GM10266 (cell line): ENCODE data around the gene TRIM52.
"Not testable (repeated sequence)": the region's sequence is repeated elsewhere in the genome, so short reads cannot be mapped to it uniquely, and the experiment has no call there.

Experiments
- DNase-seq: peaks from one replicate; pipeline ENCODE4 v3.0.0; 2012; ENCODE audit errors: extremely low spot score
- CTCF ChIP-seq: IDR thresholded peaks from 2 replicates; pipeline ENCODE4 v1.5.1; 2012; ENCODE audit warnings: mild to moderate bottlenecking, low read depth; ENCODE audit not compliant: control insufficient read depth, insufficient read depth; ENCODE audit errors: missing control alignments

TRIM52 gene

DNA sequence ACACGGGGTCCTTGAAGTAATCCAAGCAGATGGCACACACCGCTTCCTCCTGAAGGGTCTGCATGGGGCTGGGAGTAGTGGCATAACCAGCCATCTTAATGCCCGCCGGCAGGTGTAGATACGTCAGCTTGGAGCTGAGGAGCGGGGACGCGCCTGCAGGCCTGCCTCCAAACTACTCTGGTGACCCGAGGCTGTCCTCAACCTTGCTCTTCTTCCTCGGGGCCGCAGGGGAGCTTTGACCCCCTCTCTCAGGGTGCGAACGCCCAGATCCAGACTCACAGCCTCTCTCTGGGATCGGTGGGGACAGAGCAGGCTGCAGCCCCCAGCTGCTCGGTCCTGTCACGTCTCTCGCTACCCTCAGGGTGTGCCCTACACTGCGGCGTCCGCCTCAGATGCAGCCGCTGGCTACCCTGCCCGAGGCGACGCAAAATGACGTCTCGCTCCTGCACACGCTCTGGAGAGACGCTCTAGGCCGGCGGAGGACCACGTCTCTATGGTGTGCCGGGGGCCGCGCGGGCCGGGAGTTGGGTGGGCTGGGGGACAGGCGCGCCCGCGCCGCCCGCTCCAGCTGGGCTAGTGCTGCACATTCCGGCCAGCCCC, at the start of gene TRIM52:
Gene TRIM52 (minus strand): TSS at position 424 of the 600 bp plus-strand sequence. CDS start 330 bp downstream, at position 94.
- no peak for TF ChIP-seq CTCF
- DNase-seq = peak; percentile 91

GRCh38 chr5:181287331-181287730, 26.4 kb upstream of the TRIM52 start:
- not testable (repeated sequence) for DNase-seq

GRCh38 chr5:181285962-181286705, 25.2 kb upstream of the TRIM52 start:
- DNase-seq = not testable (repeated sequence)

DNA sequence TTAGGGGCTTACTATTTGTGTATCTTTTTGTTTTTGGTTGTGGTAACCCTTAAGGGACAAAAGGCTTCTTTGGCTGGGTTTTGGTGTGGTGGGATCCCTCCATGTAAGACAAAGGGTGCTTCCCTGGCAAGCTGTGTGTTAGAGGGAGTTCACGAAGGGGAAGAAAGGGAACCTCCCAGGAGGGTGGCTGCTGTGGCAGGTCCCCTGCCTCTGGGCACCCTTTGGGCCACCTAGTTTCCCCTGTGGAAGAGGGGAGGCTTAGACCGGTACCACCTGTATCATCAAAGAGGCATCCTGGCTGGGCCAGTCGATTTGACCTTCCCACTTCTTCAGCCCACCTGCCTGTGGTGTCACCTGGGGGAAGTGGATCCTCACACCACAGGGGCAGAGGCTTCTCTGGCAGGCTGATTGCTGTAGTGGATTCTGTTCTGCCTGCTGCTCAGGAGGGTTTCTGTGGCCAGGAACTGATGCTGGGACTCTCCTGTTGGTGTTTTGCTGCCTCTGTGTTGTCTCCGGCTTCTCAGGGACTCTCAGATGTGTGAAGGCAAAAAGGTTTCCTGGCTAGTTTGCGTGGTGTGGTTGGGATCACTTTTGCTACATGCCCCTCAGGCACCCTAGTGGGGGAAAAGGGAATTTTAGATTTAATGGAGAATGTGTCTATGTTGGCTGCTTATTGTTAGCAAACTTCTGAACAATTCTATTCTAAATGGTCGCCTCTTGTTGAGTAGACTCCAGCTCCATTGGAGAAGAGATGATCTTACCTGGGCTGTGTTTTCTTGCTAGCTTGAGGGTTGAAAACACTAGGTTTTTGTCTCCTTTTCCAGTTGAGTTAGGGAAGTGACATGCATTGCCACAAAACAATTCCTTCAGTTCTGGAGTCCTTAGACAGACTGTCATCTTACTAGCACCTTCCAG, 23.2 kb upstream of the TRIM52 start:
- not testable (repeated sequence) for DNase-seq

- DNase-seq = no peak
- TF ChIP-seq CTCF = no peak
These were observed 22.4 kb upstream of the TRIM52 start for GRCh38 chr5:181283347-181283746.

GRCh38 chr5:181282874-181283273, 21.9 kb upstream of the TRIM52 start:
- no peak for DNase-seq
- TF ChIP-seq CTCF = no peak

DNA sequence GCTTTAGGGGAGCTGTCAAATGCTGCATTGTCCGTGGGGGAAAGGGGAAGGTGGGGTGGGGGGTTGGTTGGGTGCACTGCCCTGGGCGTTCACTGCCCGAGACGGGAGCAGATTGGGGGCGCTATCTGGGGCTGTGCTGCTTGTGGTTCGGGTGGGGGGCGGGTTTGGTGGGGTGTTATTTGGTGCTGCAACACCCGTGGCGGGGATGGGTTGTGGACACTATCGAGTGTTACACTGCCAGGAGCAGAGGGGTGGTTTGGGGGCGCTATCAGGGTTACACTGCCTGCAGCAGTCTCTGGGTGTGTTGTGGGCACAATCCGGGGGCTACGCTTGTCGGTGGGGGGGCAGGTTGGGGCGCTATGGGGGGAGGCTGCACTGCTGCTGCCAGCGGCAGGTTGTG, 21.5 kb upstream of the TRIM52 start:
- not testable (repeated sequence) for DNase-seq

DNA sequence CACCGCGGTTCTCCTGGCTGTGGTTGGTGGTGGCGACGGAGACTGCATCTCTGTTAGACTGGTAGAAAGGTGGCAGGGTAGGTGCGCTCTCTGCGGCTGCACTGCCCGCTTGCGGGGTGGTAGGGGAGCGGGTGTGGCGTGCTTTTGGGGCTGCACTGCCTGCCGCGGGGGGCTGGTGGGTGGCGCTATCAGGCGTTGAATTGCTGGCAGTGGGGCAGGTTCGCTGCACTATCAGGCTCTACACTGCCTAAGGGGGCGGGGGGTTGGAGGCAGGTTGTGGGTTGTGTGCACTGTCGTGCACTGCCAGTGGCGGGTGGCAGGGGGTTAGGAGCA, 21.0 kb upstream of the TRIM52 start:
- no peak for DNase-seq
- no peak for TF ChIP-seq CTCF

DNA sequence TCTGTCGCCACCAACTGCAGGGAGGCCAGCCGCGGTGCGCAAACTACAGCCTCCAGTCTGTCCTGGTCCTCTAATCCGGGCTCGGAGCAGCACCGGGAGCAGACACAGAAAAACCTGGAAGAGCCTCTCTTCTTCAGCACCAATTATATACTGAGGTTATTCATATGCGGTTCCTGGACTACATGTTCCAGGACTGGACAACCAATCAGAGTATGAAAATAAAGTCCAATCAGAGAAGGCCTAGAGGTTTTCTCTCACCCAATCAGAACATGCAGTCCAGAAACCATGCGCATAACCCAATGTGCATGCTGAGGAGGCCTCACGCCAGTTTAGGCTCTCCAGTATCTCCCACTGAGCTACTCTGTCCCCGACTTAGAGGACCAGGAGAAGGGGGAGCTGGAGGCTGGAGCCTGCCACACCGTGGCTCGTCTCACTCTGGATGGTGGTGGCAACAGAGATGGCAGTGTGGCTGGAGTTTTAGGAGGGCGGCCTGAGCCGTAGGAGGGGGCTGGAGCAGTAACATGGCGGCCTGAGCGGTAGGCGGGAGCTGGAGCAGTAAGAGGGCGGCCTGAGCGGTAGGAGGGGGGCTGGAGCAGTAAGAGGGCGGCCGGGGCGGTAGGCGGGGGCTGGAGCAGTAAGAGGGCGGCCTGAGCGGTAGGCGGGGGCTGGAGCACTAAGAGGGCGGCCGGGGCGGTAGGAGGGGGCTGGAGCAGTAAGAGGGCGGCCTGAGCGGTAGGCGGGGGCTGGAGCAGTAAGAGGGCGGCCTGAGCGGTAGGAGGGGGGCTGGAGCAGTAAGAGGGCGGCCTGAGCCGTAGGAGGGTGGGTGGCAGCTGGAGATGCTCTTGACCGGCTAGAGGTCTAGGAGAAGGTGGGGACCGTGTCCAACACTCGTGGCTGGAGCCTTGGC, 20.4 kb upstream of the TRIM52 start:
- TF ChIP-seq CTCF = no peak
- no peak for DNase-seq
